ENCODE data around the gene OPRL1.
"Not testable (repeated sequence)": the region's sequence is repeated elsewhere in the genome, so short reads cannot be mapped to it uniquely, and the experiment has no call there.

The OPRL1 gene

DNA sequence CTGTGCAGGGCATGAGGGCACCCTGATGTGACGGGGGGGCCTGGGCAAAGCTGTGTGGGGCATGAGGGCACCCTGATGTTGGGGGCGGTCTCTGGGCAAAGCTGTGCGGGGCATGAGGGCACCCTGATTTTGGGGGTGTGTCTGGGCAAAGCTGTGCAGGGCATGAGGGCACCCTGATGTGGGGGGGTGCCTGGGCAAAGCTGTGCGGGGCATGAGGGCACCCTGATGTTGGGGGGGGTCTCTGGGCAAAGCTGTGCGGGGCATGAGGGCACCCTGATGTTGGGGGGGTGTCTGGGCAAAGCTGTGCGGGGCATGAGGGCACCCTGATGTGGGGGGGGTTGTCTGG, 37.5 kb downstream of the OPRL1 start:
- not testable (repeated sequence) for DNase-seq (ENCODE audit: low read depth)

DNA sequence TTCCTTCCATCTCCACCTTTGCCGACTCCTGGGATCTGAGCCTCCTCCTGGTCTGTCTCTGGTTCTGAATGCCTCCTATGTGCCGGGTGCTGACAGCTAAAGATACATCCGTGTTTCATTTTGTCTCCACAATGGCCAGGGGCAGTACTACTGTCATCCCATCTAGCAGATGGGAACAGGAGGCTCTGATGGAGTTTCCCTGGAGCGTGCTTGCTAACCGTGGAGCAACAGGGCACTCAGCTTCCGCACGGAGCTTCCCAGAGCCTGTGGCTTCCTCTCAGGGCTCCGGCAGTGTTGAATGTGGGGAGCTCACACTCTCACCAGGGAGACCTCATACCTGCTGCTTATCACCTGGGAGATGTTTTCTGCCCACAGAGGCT, 39.4 kb downstream of the OPRL1 start:
- DNase-seq (ENCODE audit: low read depth) = no peak

- no peak for DNase-seq (ENCODE audit: low read depth)
Measured at GRCh38 chr20:64119681-64120341, 39.9 kb downstream of the OPRL1 start.

- no peak for DNase-seq (ENCODE audit: low read depth)
Measured at GRCh38 chr20:64121586-64121985, 41.7 kb downstream of the OPRL1 start.

DNA sequence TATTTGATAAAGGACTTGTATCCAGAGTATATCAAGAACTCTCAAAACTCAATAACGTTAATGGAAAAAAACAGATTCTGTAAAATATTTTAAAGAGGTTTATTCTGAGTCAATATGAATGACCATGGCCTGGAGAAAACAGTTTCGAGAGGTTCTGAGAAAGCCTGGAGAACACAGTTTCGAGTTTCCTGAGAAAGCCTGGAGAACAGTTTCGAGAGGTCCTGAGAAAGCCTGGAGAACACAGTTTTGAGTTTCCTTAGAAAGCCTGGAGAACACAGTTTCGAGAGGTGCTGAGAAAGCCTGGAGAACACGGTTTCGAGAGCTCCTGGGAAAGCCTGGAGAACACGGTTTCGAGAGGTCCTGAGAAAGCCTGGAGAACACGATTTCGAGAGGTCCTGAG, 43.0 kb downstream of the OPRL1 start:
- DNase-seq (ENCODE audit: low read depth) = not testable (repeated sequence)

- DNase-seq (ENCODE audit: low read depth) = not testable (repeated sequence)
Measured at GRCh38 chr20:64123517-64123916, 43.6 kb downstream of the OPRL1 start.

GRCh38 chr20:64129146-64129782, 49.4 kb downstream of the OPRL1 start:
- DNase-seq (ENCODE audit: low read depth) = no peak

- DNase-seq (ENCODE audit: low read depth) = no peak
Measured at GRCh38 chr20:64130271-64130670, 50.4 kb downstream of the OPRL1 start.

GRCh38 chr20:64130876-64131275, 51.0 kb downstream of the OPRL1 start:
- DNase-seq (ENCODE audit: low read depth) = no peak

DNA sequence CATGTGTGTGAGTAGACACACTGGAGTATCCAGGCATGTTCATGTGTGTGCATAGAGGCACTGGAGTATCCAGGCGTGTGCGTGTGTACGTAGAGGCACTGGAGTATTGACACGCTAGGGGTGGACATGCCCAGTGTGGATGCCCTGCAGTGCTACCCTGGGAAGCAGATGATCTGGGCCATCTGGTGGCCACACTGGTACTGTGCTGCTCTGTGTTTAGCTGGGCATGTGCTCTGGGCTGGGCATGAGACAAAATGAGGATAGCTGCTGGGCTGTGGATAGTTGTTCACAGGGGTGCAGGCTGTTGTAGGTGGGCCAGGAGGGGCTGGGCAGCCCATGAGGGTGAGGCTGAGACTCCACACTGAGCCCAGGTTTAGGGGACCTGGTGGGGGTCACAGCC, 51.5 kb downstream of the OPRL1 start:
- DNase-seq (ENCODE audit: low read depth) = no peak

GRCh38 chr20:64133951-64134407, 54.1 kb downstream of the OPRL1 start:
- DNase-seq (ENCODE audit: low read depth) = no peak

GRCh38 chr20:64134744-64135143, 54.9 kb downstream of the OPRL1 start:
- not testable (repeated sequence) for DNase-seq (ENCODE audit: low read depth)

DNA sequence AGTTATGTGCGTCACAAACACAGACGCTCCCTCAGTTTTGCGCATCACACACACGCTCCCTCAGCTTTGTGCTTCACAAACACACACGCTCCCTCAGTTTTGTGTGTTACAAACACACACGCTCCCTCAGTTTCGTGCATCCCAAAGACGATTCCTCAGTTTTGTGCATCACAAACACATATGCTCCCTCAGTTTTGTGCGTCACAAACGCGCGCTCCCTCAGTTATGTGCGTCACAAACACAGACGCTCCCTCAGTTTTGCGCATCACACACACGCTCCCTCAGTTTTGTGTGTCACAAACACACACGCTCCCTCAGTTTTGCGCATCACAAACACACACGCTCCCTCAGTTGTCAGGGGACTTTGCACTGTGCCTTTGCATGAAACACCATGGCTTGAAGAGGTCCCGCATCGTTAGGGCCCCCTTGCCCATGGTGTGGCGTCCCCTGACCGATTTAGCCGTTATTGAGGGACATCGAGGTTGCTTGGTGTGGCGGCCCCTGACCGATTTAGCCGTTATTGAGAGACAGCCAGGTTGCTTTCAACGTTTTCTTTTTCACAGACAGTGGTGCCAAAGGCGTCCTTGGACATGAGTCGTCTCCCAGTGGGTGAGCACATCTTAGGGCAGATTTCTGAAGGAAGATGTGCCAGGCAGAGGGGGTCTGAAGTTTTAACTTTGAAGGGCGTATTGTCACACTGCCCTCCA, 56.3 kb downstream of the OPRL1 start:
- no peak for DNase-seq (ENCODE audit: low read depth)

GRCh38 chr20:64137598-64138031, 57.7 kb downstream of the OPRL1 start:
- no peak for DNase-seq (ENCODE audit: low read depth)

GRCh38 chr20:64138276-64138815, 58.5 kb downstream of the OPRL1 start:
- DNase-seq (ENCODE audit: low read depth) = no peak

- no peak for DNase-seq (ENCODE audit: low read depth)
Measured at GRCh38 chr20:64139199-64140060, 59.5 kb downstream of the OPRL1 start.

- no peak for DNase-seq (ENCODE audit: low read depth)
Measured at GRCh38 chr20:64140061-64140931, 60.4 kb downstream of the OPRL1 start.

- no peak for DNase-seq (ENCODE audit: low read depth)
Measured at GRCh38 chr20:64140956-64141355, 61.1 kb downstream of the OPRL1 start.

DNA sequence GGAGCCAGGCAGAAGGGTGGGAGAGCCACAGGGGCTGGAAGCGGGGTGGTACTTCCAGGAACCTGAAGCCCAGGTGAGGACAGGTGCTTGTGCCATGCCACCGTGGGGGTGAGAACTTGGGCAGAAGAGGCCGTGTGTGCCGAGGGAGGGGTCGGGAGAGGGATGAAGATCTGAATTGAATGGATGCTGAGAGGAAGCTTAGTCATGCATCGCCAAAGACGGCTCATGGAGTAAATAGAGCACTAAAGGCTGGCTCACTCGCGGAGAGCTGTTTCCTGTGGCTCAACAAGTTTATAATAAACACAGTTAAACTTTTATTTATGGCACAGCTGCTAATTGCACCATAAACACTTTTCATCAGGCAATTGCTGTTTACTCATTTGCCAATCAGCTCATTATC, 62.7 kb downstream of the OPRL1 start:
- DNase-seq (ENCODE audit: low read depth) = no peak

- no peak for DNase-seq (ENCODE audit: low read depth)
Measured at GRCh38 chr20:64143018-64143801, 63.3 kb downstream of the OPRL1 start.

All from GM04504 (cell line).